Measurements from ENCODE around the gene EFHC1. TPM values are rescaled to one million over a fixed set of nuclear protein-coding genes. Genes with fewer than 3 reads are reported as not detected.

EFHC1 gene
- total and polyA plus RNA-seq, 2 of the 13 experiments (the other 11 are each of a cell fraction or from before 2014, with no cell fraction given): 23.4 to 29.5 TPM

DNA sequence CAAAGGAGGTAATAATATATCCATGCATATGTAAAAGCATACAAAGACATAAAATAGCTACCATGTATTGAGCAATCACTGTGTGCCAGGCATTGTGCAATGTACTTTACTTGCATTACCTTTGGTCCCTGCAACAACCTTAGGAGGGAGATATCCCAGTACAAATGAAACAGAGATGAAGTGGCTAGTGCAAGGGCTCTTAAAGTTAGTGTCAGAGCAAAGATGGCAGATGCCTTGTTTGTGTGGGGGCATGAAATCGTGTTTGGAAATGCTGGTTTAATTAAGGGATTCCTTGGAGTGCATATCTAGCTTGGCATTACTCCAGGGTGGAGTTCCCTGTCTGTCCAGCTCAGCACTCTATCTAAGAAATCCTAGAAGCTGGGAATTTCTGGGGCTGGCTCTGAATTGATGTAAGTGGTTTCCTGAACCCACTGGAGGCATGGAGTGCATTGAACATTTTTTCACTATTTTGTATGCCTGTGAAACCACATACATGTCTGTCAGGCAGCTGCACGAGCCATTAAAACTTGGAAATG, 48.4 kb upstream of the EFHC1 start (continued):
- TF ChIP-seq, protein P1, sequence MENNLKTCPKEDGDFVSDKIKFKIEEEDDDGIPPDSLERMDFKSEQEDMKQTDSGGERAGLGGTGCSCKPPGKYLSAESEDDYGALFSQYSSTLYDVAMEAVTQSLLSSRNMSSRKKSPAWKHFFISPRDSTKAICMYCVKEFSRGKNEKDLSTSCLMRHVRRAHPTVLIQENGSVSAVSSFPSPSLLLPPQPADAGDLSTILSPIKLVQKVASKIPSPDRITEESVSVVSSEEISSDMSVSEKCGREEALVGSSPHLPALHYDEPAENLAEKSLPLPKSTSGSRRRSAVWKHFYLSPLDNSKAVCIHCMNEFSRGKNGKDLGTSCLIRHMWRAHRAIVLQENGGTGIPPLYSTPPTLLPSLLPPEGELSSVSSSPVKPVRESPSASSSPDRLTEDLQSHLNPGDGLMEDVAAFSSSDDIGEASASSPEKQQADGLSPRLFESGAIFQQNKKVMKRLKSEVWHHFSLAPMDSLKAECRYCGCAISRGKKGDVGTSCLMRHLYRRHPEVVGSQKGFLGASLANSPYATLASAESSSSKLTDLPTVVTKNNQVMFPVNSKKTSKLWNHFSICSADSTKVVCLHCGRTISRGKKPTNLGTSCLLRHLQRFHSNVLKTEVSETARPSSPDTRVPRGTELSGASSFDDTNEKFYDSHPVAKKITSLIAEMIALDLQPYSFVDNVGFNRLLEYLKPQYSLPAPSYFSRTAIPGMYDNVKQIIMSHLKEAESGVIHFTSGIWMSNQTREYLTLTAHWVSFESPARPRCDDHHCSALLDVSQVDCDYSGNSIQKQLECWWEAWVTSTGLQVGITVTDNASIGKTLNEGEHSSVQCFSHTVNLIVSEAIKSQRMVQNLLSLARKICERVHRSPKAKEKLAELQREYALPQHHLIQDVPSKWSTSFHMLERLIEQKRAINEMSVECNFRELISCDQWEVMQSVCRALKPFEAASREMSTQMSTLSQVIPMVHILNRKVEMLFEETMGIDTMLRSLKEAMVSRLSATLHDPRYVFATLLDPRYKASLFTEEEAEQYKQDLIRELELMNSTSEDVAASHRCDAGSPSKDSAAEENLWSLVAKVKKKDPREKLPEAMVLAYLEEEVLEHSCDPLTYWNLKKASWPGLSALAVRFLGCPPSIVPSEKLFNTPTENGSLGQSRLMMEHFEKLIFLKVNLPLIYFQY (CRISPR knock-in tag; IDR thresholded peaks at IDR 0.05; ENCODE audit: borderline replicate concordance): no peak
- TF ChIP-seq PAF1 (CRISPR knock-in tag; IDR thresholded peaks at IDR 0.05): 0 out of 2 replicates have a peak, but pooled peaks have one; percentile 69
- TF ChIP-seq GPN1 (CRISPR knock-in tag; IDR thresholded peaks at IDR 0.05; ENCODE audit: borderline replicate concordance): no peak
- TF ChIP-seq, protein P2, sequence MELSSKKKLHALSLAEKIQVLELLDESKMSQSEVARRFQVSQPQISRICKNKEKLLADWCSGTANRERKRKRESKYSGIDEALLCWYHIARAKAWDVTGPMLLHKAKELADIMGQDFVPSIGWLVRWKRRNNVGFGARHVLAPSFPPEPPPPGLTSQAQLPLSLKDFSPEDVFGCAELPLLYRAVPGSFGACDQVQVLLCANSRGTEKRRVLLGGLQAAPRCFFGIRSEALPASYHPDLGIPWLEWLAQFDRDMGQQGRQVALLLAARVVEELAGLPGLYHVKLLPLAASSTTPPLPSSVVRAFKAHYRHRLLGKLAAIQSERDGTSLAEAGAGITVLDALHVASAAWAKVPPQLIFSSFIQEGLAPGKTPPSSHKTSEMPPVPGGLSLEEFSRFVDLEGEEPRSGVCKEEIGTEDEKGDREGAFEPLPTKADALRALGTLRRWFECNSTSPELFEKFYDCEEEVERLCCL (CRISPR knock-in tag; IDR thresholded peaks at IDR 0.05; ENCODE audit: borderline replicate concordance): no peak
- TF ChIP-seq NCOR1 (IDR thresholded peaks at IDR 0.05; ENCODE audit: borderline replicate concordance, low read length): peak; percentile 83; the same call in 1 of the 2 replicates
- TF ChIP-seq, protein P3, sequence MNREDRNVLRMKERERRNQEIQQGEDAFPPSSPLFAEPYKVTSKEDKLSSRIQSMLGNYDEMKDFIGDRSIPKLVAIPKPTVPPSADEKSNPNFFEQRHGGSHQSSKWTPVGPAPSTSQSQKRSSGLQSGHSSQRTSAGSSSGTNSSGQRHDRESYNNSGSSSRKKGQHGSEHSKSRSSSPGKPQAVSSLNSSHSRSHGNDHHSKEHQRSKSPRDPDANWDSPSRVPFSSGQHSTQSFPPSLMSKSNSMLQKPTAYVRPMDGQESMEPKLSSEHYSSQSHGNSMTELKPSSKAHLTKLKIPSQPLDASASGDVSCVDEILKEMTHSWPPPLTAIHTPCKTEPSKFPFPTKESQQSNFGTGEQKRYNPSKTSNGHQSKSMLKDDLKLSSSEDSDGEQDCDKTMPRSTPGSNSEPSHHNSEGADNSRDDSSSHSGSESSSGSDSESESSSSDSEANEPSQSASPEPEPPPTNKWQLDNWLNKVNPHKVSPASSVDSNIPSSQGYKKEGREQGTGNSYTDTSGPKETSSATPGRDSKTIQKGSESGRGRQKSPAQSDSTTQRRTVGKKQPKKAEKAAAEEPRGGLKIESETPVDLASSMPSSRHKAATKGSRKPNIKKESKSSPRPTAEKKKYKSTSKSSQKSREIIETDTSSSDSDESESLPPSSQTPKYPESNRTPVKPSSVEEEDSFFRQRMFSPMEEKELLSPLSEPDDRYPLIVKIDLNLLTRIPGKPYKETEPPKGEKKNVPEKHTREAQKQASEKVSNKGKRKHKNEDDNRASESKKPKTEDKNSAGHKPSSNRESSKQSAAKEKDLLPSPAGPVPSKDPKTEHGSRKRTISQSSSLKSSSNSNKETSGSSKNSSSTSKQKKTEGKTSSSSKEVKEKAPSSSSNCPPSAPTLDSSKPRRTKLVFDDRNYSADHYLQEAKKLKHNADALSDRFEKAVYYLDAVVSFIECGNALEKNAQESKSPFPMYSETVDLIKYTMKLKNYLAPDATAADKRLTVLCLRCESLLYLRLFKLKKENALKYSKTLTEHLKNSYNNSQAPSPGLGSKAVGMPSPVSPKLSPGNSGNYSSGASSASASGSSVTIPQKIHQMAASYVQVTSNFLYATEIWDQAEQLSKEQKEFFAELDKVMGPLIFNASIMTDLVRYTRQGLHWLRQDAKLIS (CRISPR knock-in tag; IDR thresholded peaks at IDR 0.05): no peak
- peak; percentile 45; the same call in 1 of the 2 replicates for TF ChIP-seq PPARG (CRISPR knock-in tag; conservative IDR thresholded peaks at IDR 0.05)
- no peak for TF ChIP-seq MTA3 (CRISPR knock-in tag; IDR thresholded peaks at IDR 0.05)
- peak; percentile 71; the same call in 1 of the 2 replicates for TF ChIP-seq KMT2A (CRISPR knock-in tag; IDR thresholded peaks at IDR 0.05)
- TF ChIP-seq, protein P4, sequence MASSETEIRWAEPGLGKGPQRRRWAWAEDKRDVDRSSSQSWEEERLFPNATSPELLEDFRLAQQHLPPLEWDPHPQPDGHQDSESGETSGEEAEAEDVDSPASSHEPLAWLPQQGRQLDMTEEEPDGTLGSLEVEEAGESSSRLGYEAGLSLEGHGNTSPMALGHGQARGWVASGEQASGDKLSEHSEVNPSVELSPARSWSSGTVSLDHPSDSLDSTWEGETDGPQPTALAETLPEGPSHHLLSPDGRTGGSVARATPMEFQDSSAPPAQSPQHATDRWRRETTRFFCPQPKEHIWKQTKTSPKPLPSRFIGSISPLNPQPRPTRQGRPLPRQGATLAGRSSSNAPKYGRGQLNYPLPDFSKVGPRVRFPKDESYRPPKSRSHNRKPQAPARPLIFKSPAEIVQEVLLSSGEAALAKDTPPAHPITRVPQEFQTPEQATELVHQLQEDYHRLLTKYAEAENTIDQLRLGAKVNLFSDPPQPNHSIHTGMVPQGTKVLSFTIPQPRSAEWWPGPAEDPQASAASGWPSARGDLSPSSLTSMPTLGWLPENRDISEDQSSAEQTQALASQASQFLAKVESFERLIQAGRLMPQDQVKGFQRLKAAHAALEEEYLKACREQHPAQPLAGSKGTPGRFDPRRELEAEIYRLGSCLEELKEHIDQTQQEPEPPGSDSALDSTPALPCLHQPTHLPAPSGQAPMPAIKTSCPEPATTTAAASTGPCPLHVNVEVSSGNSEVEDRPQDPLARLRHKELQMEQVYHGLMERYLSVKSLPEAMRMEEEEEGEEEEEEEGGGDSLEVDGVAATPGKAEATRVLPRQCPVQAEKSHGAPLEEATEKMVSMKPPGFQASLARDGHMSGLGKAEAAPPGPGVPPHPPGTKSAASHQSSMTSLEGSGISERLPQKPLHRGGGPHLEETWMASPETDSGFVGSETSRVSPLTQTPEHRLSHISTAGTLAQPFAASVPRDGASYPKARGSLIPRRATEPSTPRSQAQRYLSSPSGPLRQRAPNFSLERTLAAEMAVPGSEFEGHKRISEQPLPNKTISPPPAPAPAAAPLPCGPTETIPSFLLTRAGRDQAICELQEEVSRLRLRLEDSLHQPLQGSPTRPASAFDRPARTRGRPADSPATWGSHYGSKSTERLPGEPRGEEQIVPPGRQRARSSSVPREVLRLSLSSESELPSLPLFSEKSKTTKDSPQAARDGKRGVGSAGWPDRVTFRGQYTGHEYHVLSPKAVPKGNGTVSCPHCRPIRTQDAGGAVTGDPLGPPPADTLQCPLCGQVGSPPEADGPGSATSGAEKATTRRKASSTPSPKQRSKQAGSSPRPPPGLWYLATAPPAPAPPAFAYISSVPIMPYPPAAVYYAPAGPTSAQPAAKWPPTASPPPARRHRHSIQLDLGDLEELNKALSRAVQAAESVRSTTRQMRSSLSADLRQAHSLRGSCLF (CRISPR knock-in tag; IDR thresholded peaks at IDR 0.05; ENCODE audit: borderline replicate concordance): no peak
- no peak for TF ChIP-seq ZNF230 (CRISPR knock-in tag; IDR thresholded peaks at IDR 0.05)
- TF ChIP-seq EHMT2 (IDR thresholded peaks at IDR 0.05; ENCODE audit: borderline replicate concordance, low read depth, low read length): no peak; the same call in 1 of the 2 replicates
- no peak for TF ChIP-seq MEIS2 (CRISPR knock-in tag; IDR thresholded peaks at IDR 0.05)
- no peak for TF ChIP-seq ISX (CRISPR knock-in tag; conservative IDR thresholded peaks at IDR 0.05)
